ENCODE results near the gene TCF7L2.

Gene TCF7L2

DNA sequence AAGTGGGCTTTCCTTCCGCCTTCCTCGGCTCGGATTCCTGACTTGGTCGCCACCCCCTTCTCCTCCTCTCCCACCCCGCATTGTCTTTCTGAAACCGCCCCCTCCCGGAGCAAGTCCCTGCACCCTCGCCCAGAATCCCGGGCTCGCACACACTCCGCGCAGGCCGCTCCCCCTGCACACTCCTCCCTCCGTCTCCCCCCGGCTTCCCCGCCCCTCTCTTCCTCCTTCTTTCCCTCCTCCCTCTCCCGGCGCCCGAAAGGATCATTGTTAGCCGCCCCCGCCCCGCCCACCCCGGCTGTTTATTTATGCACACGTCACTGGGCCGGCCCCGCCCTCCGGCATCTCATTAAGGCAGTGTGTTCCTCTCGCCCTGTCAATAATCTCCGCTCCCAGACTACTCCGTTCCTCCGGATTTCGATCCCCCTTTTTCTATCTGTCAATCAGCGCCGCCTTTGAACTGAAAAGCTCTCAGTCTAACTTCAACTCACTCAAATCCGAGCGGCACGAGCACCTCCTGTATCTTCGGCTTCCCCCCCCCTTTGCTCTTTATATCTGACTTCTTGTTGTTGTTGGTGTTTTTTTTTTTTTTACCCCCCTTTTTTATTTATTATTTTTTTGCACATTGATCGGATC lies at the start of gene TCF7L2:
Gene TCF7L2, plus strand, starts transcription at position 373 of the 633 bp plus-strand sequence. CDS start 510 bp downstream, outside the sequence.
- peak; percentile 37 for DNase-seq (ENCODE audit: low read depth)

DNA sequence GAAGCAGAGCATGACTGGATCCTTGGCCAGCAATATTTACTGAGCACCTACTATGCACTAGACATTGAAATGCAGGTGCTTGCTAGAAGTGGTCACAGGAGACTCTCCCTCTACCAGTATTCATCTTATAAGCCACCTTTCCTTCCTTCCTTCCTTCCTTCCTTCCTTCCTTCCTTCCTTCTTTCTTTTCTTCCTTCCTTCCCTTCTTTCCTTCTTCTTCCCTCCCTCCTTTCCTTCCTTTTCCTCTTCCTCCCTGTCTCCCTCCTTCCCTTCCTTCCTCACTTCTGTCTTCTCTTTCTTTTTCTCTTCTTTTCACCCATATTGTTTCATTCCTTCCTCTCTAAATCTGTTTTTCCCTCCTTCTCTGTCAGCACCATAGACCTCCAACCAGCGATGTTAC lies 47.3 kb upstream of the TCF7L2 start:
- DNase-seq (ENCODE audit: low read depth) = no peak

DNA sequence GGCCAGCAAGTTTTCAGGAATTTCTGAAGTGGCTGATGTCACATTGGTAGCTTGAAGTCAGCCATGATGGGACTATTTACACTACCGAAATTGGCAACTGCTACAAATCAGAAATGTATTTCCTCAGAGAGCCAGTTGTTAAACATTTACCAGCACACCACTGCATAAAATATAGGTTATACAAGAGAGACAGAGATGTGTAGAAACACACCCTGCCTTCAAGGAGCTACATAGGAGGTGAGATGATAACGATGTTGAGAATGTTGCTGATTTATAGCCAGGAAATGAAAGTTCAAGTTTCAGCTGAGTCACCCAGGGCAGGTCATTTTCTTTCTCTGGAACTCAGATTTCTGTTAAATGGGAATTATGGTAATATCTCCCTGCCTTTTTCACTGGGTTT lies 46.0 kb upstream of the TCF7L2 start:
- no peak for DNase-seq (ENCODE audit: low read depth)

DNA sequence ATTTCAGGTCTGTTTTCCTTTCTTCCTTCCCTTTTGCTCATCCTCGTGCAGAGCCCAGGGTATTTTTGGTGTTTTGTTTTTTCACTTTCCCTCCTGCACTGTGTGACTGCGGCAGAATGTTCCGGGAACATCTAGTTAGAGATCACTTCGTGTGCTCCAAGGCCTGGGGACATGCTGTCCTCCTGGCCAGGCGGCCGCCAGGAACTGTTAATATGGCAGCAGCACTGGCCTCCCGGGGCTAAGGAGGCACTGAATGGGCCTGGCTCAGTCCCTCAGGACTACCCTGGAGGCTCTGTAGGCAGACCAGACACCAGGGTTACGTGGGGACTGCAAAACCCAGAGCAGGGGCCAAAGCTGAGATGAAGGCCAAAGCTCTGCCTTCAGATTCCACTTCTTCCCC lies 43.1 kb upstream of the TCF7L2 start:
- DNase-seq (ENCODE audit: low read depth) = no peak

DNA sequence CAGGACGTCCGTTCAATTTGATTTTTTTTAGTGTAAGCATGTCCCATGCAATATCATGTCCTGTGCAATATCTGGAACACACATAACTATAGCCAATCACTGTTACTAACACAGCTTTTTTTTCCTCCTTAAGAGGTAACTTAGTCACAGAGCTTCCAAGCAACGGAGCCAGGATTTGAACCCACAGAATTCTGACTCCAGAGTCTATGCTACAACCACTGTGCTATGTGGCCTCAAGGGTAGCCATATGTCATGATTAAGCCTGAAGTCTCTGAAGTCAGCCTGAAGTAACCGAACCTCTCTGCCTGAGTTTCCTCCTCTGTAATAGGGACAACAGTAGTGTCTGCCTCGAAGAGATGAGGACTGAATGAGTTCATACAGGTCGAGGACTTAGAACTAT lies 42.2 kb upstream of the TCF7L2 start:
- DNase-seq (ENCODE audit: low read depth) = no peak

DNA sequence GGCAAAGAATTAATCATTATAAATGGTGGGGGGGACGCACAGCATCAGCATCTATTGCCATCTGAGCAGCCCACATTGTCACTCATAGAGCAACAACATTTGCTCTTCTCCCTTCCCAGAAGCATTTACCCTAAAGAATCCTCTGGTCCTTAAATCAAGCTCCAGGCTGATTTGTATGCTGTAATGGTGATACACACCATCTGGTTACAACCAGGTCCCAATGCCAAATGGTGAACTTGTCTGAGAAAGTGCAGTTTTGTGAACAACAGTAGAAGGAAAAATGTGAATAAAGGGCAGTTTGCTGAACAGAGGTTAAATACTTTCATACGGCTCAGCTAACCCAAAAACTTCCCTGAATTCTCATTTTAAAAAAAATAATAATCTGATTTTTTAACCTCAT lies 38.8 kb upstream of the TCF7L2 start:
- DNase-seq (ENCODE audit: low read depth) = no peak

DNA sequence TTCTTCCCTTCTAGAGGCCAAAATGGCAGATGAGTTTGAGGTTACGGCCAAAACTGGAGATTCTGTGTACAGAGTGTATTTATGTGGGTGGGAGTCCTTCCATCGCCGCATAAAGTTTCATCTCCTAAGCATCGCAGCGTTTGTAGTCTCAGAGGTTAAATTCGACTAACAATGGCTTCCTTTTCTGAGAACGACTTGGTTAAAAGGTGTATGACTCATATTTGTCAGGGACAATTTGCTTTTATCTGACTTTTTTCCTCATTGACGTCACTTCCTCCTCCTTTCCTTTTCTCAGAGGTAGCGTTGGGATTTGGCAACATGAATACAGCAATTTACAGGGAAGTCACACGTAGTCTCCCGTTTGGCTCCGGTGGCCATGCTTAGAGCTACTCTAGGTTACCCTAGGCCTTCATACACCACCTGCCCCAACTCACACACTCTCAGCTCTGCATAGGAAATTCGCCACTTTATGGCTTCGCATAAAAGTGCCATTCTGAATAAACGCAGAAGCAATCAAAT lies 37.6 kb upstream of the TCF7L2 start:
- no peak for DNase-seq (ENCODE audit: low read depth)

DNA sequence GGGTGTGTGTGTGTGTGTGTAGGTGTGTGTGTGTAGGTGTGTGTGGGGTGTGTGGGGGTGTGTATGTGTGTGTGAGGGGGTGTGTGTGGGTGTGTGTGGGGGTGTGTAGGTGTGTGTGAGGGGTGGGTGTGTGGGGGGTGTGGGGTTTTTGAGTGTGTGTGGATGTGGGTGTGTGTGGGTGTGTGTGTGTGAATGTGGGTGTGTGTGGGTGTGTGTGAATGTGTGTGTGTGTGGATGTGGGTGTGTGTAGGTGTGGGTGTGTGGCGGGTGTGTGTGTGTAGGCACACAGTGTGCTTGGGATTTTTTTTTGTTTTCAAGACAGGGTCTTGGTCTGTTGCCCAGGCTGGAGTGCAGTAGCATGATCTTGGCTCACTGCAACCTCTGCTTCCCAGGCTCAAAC lies 36.8 kb upstream of the TCF7L2 start:
- DNase-seq (ENCODE audit: low read depth) = no peak

DNA sequence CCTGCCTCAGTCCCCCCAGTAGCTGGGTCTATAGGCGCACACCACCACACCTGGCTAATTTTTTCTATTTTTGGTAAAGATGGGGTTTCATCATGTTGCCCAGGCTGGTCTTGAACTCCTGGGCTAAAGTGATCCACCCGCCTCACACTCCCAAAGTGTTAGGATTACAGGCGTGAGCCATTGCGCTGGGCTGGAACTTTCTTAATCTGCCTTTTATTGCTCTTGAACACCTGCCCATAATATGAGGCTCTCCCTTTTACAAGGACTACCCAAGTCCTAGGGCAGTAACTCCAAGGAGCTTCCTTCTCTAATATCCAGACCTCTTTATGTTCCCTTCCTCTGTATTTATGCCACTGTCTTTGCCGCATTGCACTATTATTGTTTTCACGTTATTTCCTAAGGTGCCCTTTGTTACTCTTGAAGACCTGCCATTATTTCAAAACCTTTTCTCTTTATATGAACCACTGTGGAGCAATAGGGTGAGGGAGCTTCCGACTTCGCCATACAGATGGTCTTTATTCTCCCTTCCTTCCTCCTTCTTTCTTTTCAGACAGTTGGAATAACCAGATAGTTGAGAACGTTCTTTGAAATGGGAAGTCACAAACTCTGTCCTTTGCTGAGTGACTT lies 36.3 kb upstream of the TCF7L2 start:
- DNase-seq (ENCODE audit: low read depth) = no peak

DNA sequence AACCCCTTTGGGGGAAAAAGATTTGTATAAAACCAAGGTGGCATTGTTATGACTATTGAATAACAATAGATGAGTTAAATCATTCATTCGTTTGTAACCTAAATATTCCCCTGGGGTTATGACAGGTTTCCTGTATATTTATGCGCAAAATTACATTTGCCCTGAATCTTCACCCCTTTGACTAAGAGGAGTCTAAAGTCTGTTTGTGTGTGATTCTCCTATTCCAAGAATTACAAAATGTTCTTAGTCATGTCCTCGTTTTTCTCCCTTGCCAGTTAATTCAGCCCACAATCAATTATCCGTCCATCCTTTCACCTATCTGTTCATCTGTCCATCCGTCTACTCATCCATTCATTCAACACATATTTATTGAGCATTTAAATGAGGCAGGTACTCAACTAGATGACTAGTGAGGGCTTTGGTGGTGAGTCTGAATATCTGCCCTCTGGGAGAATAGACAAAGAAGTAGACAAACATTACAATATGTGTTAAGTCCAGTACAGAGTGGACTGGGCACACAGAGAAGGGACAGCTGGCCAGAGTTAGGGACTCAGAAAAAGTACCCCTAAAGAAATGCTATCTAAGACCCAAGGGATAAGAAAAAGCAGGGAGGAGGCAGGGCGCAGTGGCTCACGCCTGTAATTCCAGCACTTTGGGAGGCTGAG lies 35.6 kb upstream of the TCF7L2 start:
- DNase-seq (ENCODE audit: low read depth) = no peak

DNA sequence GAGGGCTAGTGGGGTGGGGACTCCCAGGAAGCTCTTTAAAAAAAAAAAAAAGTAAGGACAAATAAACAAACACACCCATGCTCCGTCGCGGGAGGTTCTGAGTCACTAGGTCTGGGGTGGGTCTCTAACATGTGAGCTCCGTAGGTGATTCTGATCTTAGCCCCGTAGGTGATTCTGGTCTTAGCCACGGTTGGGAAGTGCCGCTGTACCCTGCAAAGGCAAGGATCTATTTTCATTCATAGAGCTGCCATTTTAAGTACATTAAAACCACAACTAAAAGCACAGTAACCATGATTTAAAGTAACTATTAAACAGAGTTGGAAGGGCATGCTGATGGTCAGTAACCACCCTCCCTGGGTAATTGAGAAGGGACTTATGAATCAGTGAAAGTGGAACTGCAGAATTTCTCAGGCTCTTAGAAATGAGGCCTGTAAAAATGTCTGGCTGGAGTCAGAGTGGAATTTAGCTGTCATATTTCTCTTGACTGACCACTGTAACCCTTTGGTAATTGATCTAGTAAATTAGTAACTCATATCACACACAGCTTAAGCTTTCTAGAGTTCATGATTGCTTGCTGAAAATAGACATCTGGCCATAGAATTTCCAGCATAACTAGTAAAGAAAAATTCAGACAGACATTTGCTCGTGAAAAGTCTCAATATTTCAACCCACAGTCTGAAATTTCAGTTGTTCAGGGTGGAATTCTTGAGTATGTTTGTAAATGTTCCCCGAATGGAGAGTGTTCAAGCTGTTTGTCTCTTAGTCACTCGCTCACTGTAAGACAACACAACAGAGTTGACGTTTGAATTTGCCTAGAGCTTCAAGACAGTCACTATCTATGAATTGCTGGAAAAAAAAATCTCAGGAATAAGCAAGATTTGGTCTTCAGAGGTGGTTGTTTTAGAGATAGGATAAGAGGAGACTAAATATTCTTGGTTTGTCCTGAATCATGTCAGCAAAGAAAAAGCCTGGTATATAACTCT lies 34.2 kb upstream of the TCF7L2 start:
- DNase-seq (ENCODE audit: low read depth) = no peak

DNA sequence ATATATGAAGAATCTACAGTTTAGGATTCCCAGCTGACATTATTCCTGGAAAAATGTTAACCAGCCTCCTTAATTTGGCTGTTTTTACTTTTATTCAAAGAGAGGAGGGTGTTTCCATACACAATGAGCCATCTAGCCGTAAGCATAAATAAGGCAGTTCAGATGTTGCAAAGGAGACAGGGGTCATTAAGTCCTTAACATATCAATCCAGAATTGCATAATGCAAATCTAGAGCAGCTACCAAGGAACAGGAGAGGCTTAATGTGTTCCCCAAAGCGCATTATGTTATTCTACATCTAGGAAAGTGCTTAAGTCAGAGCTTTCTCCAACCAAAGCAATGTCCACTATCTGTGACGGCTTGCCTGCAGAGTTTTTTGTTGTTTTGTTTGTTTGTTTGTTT lies 32.4 kb upstream of the TCF7L2 start:
- DNase-seq (ENCODE audit: low read depth) = no peak

DNA sequence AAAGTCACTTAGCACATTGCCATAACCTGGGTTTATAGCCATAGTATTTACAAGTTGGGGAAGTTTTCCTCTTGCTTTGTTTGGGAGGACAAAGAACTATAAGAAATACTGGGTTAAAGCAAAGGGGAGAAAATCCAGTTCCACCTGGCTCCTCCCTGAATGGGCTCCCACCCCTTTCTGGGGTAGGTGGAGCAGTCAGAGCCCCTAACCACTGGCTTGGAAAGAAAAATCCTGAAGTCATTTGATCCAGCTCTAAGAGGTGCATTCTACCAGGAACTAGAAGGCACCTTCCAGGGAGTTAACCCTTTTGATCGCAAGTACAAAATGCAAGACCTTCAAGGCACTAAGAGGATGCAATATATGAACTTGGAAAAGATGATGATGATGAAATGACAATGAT lies 31.3 kb upstream of the TCF7L2 start:
- no peak for DNase-seq (ENCODE audit: low read depth)

DNA sequence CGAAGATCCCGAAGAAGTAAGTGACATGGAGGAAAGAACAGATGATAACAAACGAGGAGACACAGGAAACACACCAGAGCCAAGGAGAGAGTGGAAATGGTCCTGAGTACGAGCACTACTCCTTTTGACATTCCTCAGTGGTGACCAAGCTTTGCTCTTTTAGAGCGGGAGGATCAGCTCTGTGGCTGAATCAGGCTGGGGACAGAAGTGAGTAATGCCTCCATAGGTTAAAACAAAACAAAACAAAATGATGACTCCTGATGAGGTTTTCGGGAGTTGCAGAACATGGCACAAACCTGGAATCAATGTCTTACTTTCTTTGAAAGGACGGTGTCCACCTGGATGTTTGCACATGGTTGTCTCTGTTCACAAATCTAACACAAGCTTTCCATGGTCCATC lies 30.3 kb upstream of the TCF7L2 start:
- no peak for DNase-seq (ENCODE audit: low read depth)

DNA sequence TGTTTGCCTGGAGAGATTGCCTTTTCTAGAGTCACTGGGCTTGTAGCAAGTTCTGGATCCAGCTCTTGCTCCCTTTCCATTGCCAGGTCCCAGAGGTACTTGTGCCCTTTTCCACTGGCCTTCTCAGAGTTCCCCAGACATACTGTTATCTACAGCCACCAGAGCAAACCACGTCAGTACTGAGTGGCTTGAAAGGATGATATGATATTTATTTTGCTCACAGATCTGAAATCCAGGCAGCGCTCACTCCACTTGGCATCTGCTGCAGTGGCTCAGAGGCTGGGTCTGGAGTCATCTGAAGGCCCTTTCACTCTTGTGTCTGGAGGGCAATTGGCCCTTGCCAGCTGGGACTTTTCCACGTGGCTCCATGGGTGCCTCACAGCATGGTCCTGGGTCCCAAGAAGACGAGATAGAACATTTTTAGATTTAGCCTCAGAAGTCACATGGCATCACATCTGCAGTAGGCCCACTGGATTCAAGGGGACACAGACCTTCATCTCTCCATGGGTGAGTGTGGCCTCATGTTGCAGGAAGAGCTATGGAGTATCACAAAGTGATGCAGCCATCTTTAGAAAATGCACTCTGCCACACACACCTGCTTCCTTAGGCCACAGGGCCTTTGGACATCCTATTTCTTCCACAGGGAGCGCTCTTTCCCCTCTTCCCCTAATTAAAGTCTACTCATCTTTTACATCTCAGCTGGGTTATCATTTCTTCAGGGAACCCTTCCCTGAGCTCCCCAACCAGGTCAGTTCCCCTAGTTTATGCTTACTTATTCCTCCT lies 22.9 kb upstream of the TCF7L2 start:
- no peak for DNase-seq (ENCODE audit: low read depth)

DNA sequence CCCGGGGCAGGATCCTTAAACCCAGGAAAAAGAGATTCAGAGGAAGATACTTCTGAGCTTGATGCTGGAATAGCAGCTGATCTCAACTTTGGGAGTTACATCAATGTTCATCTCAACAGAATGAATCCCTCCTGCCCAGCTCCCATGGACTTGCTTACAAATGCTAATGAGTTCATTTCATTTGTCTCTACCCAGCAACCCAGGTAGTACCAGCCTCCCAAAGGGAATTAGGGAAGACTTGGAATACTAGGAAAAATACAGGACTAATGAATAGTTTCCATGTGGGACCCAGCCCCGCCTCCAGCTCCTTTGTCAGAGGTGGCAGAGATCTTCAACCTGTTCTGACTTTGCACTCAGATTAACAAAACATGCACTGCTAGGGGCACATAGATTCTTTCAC lies 22.1 kb upstream of the TCF7L2 start:
- DNase-seq (ENCODE audit: low read depth) = no peak

DNA sequence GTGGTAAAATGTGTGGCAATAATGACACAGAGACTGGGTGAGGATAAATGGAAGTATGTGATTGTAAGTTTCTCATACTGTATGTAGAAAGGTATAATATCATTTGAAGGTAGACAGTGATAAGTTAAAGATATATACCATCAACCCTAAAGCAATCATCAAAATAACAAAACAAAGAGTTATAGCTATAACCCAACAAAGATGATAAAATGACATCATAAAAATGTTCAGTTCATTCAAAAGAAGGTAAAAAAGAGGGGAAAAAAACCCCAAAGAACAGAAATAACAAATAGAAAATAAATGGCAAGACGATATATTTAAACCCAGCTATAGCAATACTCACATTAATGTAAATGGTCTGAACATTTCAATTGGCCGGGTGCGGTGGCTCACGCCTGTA lies 17.4 kb upstream of the TCF7L2 start:
- no peak for DNase-seq (ENCODE audit: low read depth)

DNA sequence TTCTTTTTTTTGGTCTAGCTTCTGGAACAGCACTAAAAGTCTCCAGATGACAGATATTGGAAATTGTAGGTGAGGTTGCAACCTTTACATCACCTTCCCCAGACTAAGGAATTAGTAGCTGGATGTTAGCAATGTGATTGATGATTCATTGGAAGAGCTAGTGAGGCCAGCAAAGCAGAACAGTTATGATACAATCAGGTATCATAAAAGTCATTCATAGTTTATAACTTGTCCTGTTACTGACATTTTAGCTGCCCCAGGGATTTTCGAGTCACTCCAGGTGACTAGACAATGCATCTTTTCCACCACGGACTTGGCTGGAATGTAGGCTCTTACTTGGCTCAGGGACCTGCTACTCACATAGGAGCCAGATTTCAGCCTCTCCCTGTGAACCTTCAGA lies 15.9 kb upstream of the TCF7L2 start:
- DNase-seq (ENCODE audit: low read depth) = no peak

DNA sequence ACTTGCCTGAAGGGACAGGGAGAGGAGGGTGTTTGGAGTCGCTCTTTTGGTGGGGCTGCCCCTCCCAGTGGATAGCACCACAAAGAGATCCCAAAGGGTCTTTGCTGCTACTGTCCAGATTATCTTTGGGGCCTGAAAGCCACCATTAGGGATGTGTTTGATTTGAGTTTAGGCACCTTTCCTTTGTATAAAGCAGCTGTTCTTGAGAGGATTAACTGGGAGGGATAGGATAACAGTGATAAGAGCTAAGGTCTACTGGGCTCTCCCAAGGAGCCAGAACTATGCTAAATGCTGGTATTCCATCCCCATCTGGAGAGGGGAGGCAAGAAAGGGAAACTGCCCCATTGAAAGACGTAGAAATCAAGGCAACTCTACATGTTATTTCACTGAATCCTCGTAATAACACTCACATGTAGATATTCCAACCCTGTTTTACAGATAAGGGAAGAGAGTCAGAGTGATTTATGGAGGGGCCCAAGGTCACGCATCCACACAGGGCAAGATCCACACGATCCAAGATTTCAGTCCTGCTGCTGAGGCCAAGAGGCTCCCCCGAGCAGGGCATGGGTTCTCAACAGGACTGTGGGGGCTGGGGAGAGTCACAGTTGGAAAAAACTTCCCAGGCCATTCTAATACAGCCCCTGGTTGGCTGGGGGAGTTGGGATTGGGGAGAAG lies 11.1 kb upstream of the TCF7L2 start:
- no peak for DNase-seq (ENCODE audit: low read depth)

DNA sequence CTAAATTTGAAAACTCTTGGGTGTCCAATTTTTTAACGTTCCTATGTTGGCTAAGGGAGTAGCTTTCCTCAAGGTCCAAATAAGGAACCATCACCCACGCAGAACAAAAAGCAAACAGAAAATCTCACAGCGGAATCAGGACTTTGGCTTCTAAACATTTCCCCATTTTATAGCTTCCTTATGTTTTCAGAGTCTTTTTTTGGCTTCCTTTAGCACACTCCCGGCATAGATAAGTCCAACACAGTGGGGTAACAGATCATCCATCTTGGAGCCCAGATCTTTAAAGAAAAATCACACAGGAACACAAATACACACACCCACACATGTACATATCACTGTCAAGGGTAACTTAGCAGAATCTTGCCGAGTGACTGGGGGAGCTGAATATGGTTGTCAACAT lies 4.2 kb upstream of the TCF7L2 start:
- DNase-seq (ENCODE audit: low read depth) = no peak

DNA sequence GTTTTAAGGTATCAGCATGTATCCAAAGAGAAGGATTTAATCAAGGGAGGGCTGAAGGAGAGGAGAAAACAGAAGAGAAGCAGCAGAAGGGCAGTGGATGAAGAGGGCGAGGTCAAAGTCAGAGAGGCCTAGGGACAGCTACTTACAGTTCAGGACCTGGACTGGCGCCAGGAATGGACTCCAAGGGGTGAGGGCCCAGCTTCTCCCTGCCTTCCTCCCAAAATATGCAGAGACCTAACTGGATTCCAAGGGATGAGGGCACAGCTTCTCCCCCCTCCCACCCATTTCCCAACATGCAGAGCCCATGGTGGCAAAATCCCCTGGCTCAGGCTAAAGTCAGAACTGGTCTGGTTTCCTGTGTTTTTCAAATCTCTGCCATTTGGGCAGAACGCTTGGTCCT lies 3.4 kb upstream of the TCF7L2 start:
- no peak for DNase-seq (ENCODE audit: low read depth)

Measured in activated T-helper 9 cell treated with anti-CD3 and anti-CD28 coated beads, Interleukin-2, amount 50 U/mL, for 16 hours (primary cell).